Mesenchymal stem cell (in vitro differentiated cells and primary cell): ENCODE measurements around the gene CSF1R.

Experiments used
- DNase-seq: peaks from one replicate; pipeline ENCODE4 v3.0.0-alpha.2; 2013
- H2AFZ ChIP-seq: one replicate; pipeline ENCODE4 v1.6.1; 2013; ENCODE audit warnings: low read depth, mild to moderate bottlenecking, control low read depth, inconsistent platforms, low read length, moderate library complexity
- H2AK5ac ChIP-seq: 2 replicates; pipeline ENCODE4 v1.6.1; 2013; ENCODE audit warnings: low read length, moderate library complexity, mild to moderate bottlenecking, inconsistent platforms; ENCODE audit not compliant: severe bottlenecking
- H2BK120ac ChIP-seq: one replicate; pipeline ENCODE4 v1.6.1; 2013; ENCODE audit warnings: low read depth, mild to moderate bottlenecking, inconsistent platforms, low read length, moderate library complexity
- H2BK12ac ChIP-seq, 2 experiments: one replicate each; pipeline ENCODE4 v1.6.1; 2013; ENCODE audit warnings: inconsistent platforms in 2 of 2, low read length in 2 of 2, mild to moderate bottlenecking in 2 of 2, moderate library complexity in 2 of 2, control low read depth in 1 of 2
- H2BK15ac ChIP-seq: one replicate; pipeline ENCODE4 v1.6.1; 2013; ENCODE audit warnings: mild to moderate bottlenecking, low read depth, inconsistent platforms; ENCODE audit not compliant: poor library complexity, severe bottlenecking
- H2BK5ac ChIP-seq: 2 replicates; pipeline ENCODE4 v1.6.1; 2013; ENCODE audit warnings: low read depth, mild to moderate bottlenecking, low read length, control low read depth, inconsistent platforms; ENCODE audit not compliant: poor library complexity, severe bottlenecking
- H3K14ac ChIP-seq, 2 experiments: one replicate each; pipeline ENCODE4 v1.6.1; 2013; ENCODE audit warnings: inconsistent platforms in 2 of 2, low read length in 2 of 2, control low read depth in 1 of 2, mild to moderate bottlenecking in 1 of 2, moderate library complexity in 1 of 2
- H3K18ac ChIP-seq, 2 experiments: one replicate each; pipeline ENCODE4 v1.6.1; 2013; ENCODE audit warnings: inconsistent platforms in 2 of 2, low read length in 2 of 2, control low read depth in 1 of 2, low read depth in 1 of 2, mild to moderate bottlenecking in 1 of 2
- H3K23ac ChIP-seq, 2 experiments: one replicate each; pipeline ENCODE4 v1.6.1; 2013; ENCODE audit warnings: inconsistent platforms in 2 of 2, low read length in 2 of 2, mild to moderate bottlenecking in 2 of 2, moderate library complexity in 2 of 2, control low read depth in 1 of 2
- H3K27ac ChIP-seq: 2 replicates; pipeline ENCODE4 v1.5.1; 2013; ENCODE audit warnings: mild to moderate bottlenecking, moderate library complexity, low read length, control low read depth, inconsistent platforms; ENCODE audit not compliant: poor library complexity, severe bottlenecking
- H3K27me3 ChIP-seq, 2 experiments: 2 replicates each; pipeline versions ENCODE4 v1.6.1 to v1.7.0; 2013; ENCODE audit warnings: low read length in 2 of 2, mild to moderate bottlenecking in 2 of 2, moderate library complexity in 2 of 2, control low read depth in 1 of 2, inconsistent platforms in 1 of 2; ENCODE audit not compliant: control insufficient read depth in 1 of 2, insufficient read depth in 1 of 2
- H3K36me3 ChIP-seq, 2 experiments: 2 replicates each; pipeline versions ENCODE4 v1.6.1 to v1.7.0; 2013; ENCODE audit warnings: low read length in 2 of 2, control low read depth in 1 of 2, inconsistent platforms in 1 of 2, low read depth in 1 of 2, mild to moderate bottlenecking in 1 of 2; ENCODE audit not compliant: insufficient read depth in 2 of 2, control insufficient read depth in 1 of 2
- H3K4ac ChIP-seq, 2 experiments: one replicate each; pipeline ENCODE4 v1.6.1; 2013; ENCODE audit warnings: inconsistent platforms in 2 of 2, low read length in 2 of 2, mild to moderate bottlenecking in 2 of 2, moderate library complexity in 2 of 2, control low read depth in 1 of 2, low read depth in 1 of 2
- H3K4me1 ChIP-seq: 2 replicates; pipeline ENCODE4 v1.6.1; 2013; ENCODE audit warnings: low read depth, low read length, control low read depth; ENCODE audit not compliant: control insufficient read depth, insufficient read depth
- H3K4me2 ChIP-seq: 2 replicates; pipeline ENCODE4 v1.6.1; 2013; ENCODE audit warnings: low read length, mild to moderate bottlenecking, inconsistent platforms; ENCODE audit not compliant: poor library complexity, severe bottlenecking
- H3K4me3 ChIP-seq, 2 experiments: 2 replicates each; pipeline versions ENCODE4 v1.5.1 to v1.7.0; 2013; ENCODE audit warnings: low read length in 2 of 2, mild to moderate bottlenecking in 2 of 2, control low read depth in 1 of 2, low read depth in 1 of 2; ENCODE audit not compliant: insufficient read depth in 1 of 2
- H3K79me1 ChIP-seq: replicated peaks from 2 replicates; pipeline ENCODE4 v1.6.1; 2013; ENCODE audit warnings: mild to moderate bottlenecking, control low read depth, low read length, inconsistent platforms; ENCODE audit not compliant: poor library complexity, severe bottlenecking
- H3K9ac ChIP-seq: 2 replicates; pipeline ENCODE4 v1.7.0; 2013; ENCODE audit warnings: mild to moderate bottlenecking, low read length, moderate library complexity
- H3K9me3 ChIP-seq: 2 replicates; pipeline ENCODE4 v1.7.0; 2013; ENCODE audit warnings: mild to moderate bottlenecking, low read length; ENCODE audit not compliant: control insufficient read depth
- H4K8ac ChIP-seq: one replicate; pipeline ENCODE4 v1.6.1; 2013; ENCODE audit warnings: inconsistent platforms, mild to moderate bottlenecking, low read length, moderate library complexity
- H4K91ac ChIP-seq: one replicate; pipeline ENCODE4 v1.6.1; 2013; ENCODE audit warnings: mild to moderate bottlenecking, low read length, inconsistent platforms
- WGBS: methylation state at CpG from one replicate; pipeline ENCODE4 v1.1.7; 2013; ENCODE audit warnings: mixed read lengths; 5-methylcytosine and 5-hydroxymethylcytosine counted together

CSF1R gene

GRCh38 chr5:150113047-150113744, 26.8 kb upstream of the CSF1R start:
- no peaks in the 10 kb centered on the region for H3K9me3 ChIP-seq
- H3K4me2 ChIP-seq, result no peak overlapping the region
- H3K79me1 ChIP-seq, result no peaks in the 10 kb centered on the region
- no peak overlapping the region for H2AK5ac ChIP-seq
- no peak overlapping the region for H3K23ac ChIP-seq
- peak overlapping the region; percentile 78 for H3K9ac ChIP-seq
- H3K27ac ChIP-seq, result peak overlapping the region; percentile 36
- H2BK12ac ChIP-seq, result peak overlapping the region in 1 of 2 experiments; percentile 37
- no peak overlapping the region for H3K14ac ChIP-seq
- H4K91ac ChIP-seq, result peak overlapping the region; percentile 6
- H3K4me1 ChIP-seq, result peaks cover 20% of the 10 kb centered on the region
- no peak overlapping the region for H2BK15ac ChIP-seq
- peaks cover 41 to 57% of the 10 kb centered on the region in 2 experiments for H3K36me3 ChIP-seq
- H2BK120ac ChIP-seq, result no peak overlapping the region
- no peak overlapping the region for H4K8ac ChIP-seq
- H3K4me3 ChIP-seq, result no peak overlapping the region
- H2BK5ac ChIP-seq, result no peak overlapping the region
- WGBS, result 70% methylated on average over 18 of the region's 18 CpGs
- H3K18ac ChIP-seq, result no peak overlapping the region
- no peak for DNase-seq
- H2AFZ ChIP-seq, result no peak overlapping the region
- peak overlapping the region in 1 of 2 experiments; percentile 21 for H3K4ac ChIP-seq
- no peaks in the 10 kb centered on the region for H3K27me3 ChIP-seq

GRCh38 chr5:150112201-150113046, 26.1 kb upstream of the CSF1R start:
- H3K4ac ChIP-seq, result no peak overlapping the region
- no peaks in the 10 kb centered on the region for H3K9me3 ChIP-seq
- no peak overlapping the region for H4K8ac ChIP-seq
- H4K91ac ChIP-seq, result peak overlapping the region; percentile 6
- DNase-seq, result peak; percentile 89
- H3K36me3 ChIP-seq, result peaks cover 34 to 49% of the 10 kb centered on the region in 2 experiments
- H3K9ac ChIP-seq, result peak overlapping the region; percentile 78
- no peak overlapping the region for H3K14ac ChIP-seq
- H3K27me3 ChIP-seq, result no peaks in the 10 kb centered on the region
- no peak overlapping the region for H3K4me2 ChIP-seq
- H3K4me1 ChIP-seq, result peaks cover 20% of the 10 kb centered on the region
- H2AK5ac ChIP-seq, result peak overlapping the region; percentile 7
- no peak overlapping the region for H2BK5ac ChIP-seq
- H2BK120ac ChIP-seq, result no peak overlapping the region
- WGBS, result 58% methylated on average over 6 of the region's 6 CpGs
- H2AFZ ChIP-seq, result no peak overlapping the region
- H3K18ac ChIP-seq, result no peak overlapping the region
- H3K27ac ChIP-seq, result peak overlapping the region; percentile 36
- no peak overlapping the region for H3K23ac ChIP-seq
- H3K79me1 ChIP-seq, result no peaks in the 10 kb centered on the region
- H3K4me3 ChIP-seq, result no peak overlapping the region
- peak overlapping the region in 1 of 2 experiments; percentile 37 for H2BK12ac ChIP-seq
- no peak overlapping the region for H2BK15ac ChIP-seq

GRCh38 chr5:150111122-150111521, 24.8 kb upstream of the CSF1R start:
- WGBS, result 88% methylated on average over 8 of the region's 8 CpGs
- Histone ChIP-seq H3K4ac (no peak overlapping the region), H3K27me3 (no peaks in the 10 kb centered on the region), H3K36me3 (peaks cover 24 to 38% of the 10 kb centered on the region in 2 experiments), H4K8ac (no peak overlapping the region), H2AK5ac (no peak overlapping the region), H2BK5ac (no peak overlapping the region), H2BK15ac (no peak overlapping the region), H3K4me2 (no peak overlapping the region), H3K9me3 (no peaks in the 10 kb centered on the region), H2AFZ (no peak overlapping the region), H2BK120ac (no peak overlapping the region), H3K79me1 (no peaks in the 10 kb centered on the region), H3K14ac (no peak overlapping the region), H4K91ac (no peak overlapping the region), H2BK12ac (no peak overlapping the region), H3K27ac (no peak overlapping the region), H3K4me3 (no peak overlapping the region), H3K9ac (peak overlapping the region; percentile 78), H3K18ac (no peak overlapping the region), H3K4me1 (peaks cover 23% of the 10 kb centered on the region), H3K23ac (no peak overlapping the region)
- DNase-seq, result no peak

- Histone ChIP-seq H2AK5ac (no peak overlapping the region), H3K27me3 (no peaks in the 10 kb centered on the region), H3K4me1 (peaks cover 25% of the 10 kb centered on the region), H3K23ac (no peak overlapping the region), H3K9ac (no peak overlapping the region), H3K79me1 (no peaks in the 10 kb centered on the region), H3K9me3 (no peaks in the 10 kb centered on the region), H4K91ac (no peak overlapping the region), H3K27ac (no peak overlapping the region), H2BK12ac (no peak overlapping the region), H2AFZ (no peak overlapping the region), H3K14ac (no peak overlapping the region), H2BK120ac (no peak overlapping the region), H3K18ac (no peak overlapping the region), H3K36me3 (peaks cover 12 to 26% of the 10 kb centered on the region in 2 experiments), H2BK15ac (no peak overlapping the region), H4K8ac (no peak overlapping the region), H3K4me3 (no peak overlapping the region), H3K4ac (no peak overlapping the region), H2BK5ac (no peak overlapping the region), H3K4me2 (no peak overlapping the region)
- 73% methylated on average over 4 of the region's 4 CpGs for WGBS
- DNase-seq, result no peak
Observed at GRCh38 chr5:150109921-150110320, 23.6 kb upstream of the CSF1R start.
